Measurements from ENCODE around the gene NPY. TPM values are rescaled to one million over a fixed set of nuclear protein-coding genes. Genes with fewer than 3 reads are reported as not detected.

Gene NPY
- total RNA-seq, 2 experiments from 2014 or later, result not detected

DNA sequence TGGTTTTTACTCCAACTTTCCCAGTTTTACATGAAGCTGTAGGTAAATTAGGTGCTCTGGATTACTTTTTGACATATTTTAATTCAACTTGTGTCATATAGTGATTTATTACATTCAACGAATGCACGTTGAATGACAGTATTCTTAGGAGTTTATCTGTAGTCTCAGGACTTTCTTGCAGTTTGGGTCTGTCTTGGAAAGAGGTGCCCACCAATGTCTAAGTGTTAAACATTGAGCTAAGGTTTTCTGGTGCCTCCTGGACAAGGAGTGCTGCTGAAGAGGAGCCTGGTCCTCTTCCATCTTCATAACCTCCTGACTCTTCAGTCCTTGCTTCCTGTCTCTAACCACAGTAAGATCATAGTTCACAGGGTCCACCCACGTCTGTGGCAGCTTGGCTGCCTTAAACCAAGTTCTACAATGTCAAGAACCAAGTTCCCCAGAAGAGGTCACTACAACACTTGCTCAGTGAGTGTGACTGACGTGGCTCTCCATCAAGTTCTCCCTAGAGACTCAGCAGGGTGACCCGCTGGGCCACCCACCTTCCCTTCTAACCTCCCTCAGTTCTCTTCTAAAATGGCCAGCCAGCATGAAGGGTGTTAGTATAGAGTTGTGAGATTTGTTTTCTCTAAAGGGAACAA lies 6.1 kb downstream of the NPY start:
- peak; percentile 76 for DNase-seq
- peaks cover 14% of the 10 kb centered on the region for H3K4me1 Mint-ChIP-seq (ENCODE audit: low read depth)
- H3K4me3 Mint-ChIP-seq, result no peak overlapping the region
- H3K9me3 Mint-ChIP-seq, result no peaks in the 10 kb centered on the region
- no peak overlapping the region for H3K27ac Mint-ChIP-seq
- ChIA-PET CTCF (interaction anchor here (0.8 to 2.9 kb wide), 11 partner anchors 9 to 378 kb away, joined by 3 to 22 read pairs (median 4); no protein-coding TSS in a partner anchor), POLR2A (no interaction called here)
- intact Hi-C loops (cut with micrococcal nuclease), result loop anchor here (1.0 to 10.0 kb wide), 7 partner anchors 92 to 802 kb away; partner anchors contain the start of gene PALS2
- peaks cover 39% of the 10 kb centered on the region for H3K27me3 Mint-ChIP-seq
- no peaks in the 10 kb centered on the region for H3K36me3 Mint-ChIP-seq

DNA sequence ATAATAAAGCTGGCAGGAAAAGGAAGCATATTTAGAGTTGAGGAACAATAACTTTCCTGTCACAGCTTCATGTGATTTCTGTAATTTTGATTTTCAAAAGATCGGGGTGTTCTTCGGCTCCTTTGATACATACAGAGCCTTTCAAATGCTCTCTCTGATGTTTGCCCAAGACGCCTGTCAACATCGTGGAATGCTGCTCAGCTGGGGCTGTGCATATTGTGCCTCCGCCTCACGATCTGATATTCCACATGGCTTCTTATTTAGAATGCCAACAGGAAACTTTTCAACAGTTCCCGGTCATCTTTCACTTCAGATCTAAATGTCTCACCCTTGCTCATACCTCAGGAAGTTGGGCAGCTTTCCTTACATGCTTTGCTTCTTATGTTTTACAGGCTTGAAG lies 7.3 kb downstream of the NPY start:
- no peak overlapping the region for H3K27ac Mint-ChIP-seq
- H3K36me3 Mint-ChIP-seq, result no peaks in the 10 kb centered on the region
- CTCF ChIA-PET, result interaction anchor here (1.5 to 2.9 kb wide), 2 partner anchors 90 to 94 kb away, joined by 3 to 22 read pairs; no protein-coding TSS in a partner anchor
- no peaks in the 10 kb centered on the region for H3K9me3 Mint-ChIP-seq
- peaks cover 30% of the 10 kb centered on the region for H3K27me3 Mint-ChIP-seq
- peaks cover 7% of the 10 kb centered on the region for H3K4me1 Mint-ChIP-seq (ENCODE audit: low read depth)
- intact Hi-C loops (cut with micrococcal nuclease), result loop anchor here (2.0 to 10.0 kb wide), 5 partner anchors 282 to 801 kb away; partner anchors contain the start of gene PALS2
- POLR2A ChIA-PET, result no interaction called here
- H3K4me3 Mint-ChIP-seq, result no peak overlapping the region
- DNase-seq, result no peak

DNA sequence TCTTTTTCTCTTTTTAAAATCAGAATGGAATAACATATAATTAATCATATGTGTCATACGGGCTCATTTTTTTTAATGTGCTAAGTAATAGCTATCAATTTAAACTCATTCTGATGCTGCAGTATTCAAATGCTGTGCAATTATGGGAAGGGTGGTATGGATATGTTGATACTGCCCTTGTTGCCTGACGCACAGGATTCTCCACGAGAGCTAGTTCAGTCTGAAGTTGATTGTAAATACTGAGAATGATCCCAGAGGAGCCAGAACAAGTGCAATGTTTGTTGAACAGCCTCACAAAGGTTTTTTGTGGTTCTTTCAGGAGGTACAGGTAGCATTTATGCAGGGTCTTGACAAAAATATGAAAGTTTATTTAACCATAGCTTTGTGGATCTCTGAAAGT lies 13.4 kb downstream of the NPY start:
- H3K4me3 Mint-ChIP-seq, result no peak overlapping the region
- ChIA-PET CTCF (no interaction called here), POLR2A (no interaction called here)
- no peak overlapping the region for H3K27ac Mint-ChIP-seq
- intact Hi-C loops (cut with micrococcal nuclease), result loop anchor here (10.0 kb wide), 2 partner anchors 433 to 723 kb away; no protein-coding TSS in a partner anchor
- peaks cover 8% of the 10 kb centered on the region for H3K27me3 Mint-ChIP-seq
- peaks cover 8% of the 10 kb centered on the region for H3K9me3 Mint-ChIP-seq
- H3K4me1 Mint-ChIP-seq (ENCODE audit: low read depth), result no peaks in the 10 kb centered on the region
- DNase-seq, result no peak
- no peaks in the 10 kb centered on the region for H3K36me3 Mint-ChIP-seq

DNA sequence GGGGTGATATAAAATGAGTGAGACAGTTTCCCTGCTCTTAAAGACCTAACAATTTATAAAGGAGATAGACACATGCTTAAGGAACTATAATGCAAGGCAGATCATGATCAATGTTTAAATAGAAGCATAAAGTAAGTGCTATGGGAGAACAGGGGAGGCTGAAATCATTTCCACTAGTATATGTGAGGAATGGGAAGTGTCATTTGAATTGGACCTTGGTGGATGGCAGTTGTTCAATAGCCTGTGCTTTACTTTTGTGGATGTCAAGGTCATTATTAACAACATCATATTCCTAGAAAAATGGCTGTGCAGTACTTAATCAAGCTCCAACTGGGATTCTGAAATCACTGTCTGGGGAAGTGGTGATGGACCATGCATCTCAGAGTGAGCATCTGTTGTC lies 14.7 kb downstream of the NPY start:
- POLR2A ChIA-PET, result no interaction called here
- no peak overlapping the region for H3K4me3 Mint-ChIP-seq

DNA sequence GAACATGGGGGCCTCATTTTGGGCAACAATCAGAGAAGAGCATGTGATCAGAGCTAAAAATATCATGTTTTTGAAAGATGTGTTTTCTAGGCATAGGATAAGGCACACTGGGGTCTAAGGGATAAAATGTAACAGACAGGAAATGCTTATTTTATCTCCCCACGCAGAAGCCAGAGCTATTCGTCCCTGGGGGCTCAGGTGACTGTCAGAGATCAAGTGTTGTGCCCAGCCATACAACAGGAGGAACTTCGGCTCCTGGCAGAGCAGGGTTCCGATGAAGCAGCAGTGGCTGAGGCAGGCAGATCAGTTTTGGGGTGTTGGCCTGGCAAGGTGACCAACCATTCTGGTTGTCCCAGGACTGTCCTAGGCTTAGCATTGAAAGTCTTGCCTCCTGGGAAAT lies 15.2 kb downstream of the NPY start:
- no peak for DNase-seq
- Mint-ChIP-seq H3K4me3 (no peak overlapping the region), H3K36me3 (no peaks in the 10 kb centered on the region), H3K9me3 (peaks cover 8% of the 10 kb centered on the region), H3K27me3 (peaks cover 11% of the 10 kb centered on the region), H3K4me1 (ENCODE audit: low read depth) (no peaks in the 10 kb centered on the region), H3K27ac (no peak overlapping the region)
- intact Hi-C loops (cut with micrococcal nuclease), result loop anchor here (10.0 kb wide), 2 partner anchors 434 to 724 kb away; no protein-coding TSS in a partner anchor
- ChIA-PET CTCF (no interaction called here), POLR2A (no interaction called here)

More for the DNA sequence above, 14.7 kb downstream of the NPY start:
- Mint-ChIP-seq H3K36me3 (no peaks in the 10 kb centered on the region), H3K27me3 (peaks cover 8% of the 10 kb centered on the region), H3K9me3 (peaks cover 8% of the 10 kb centered on the region), H3K4me1 (ENCODE audit: low read depth) (no peaks in the 10 kb centered on the region), H3K27ac (no peak overlapping the region)
- CTCF ChIA-PET, result no interaction called here
- DNase-seq, result no peak
- intact Hi-C loops (cut with micrococcal nuclease), result loop anchor here (10.0 kb wide), 2 partner anchors 434 to 724 kb away; no protein-coding TSS in a partner anchor

DNA sequence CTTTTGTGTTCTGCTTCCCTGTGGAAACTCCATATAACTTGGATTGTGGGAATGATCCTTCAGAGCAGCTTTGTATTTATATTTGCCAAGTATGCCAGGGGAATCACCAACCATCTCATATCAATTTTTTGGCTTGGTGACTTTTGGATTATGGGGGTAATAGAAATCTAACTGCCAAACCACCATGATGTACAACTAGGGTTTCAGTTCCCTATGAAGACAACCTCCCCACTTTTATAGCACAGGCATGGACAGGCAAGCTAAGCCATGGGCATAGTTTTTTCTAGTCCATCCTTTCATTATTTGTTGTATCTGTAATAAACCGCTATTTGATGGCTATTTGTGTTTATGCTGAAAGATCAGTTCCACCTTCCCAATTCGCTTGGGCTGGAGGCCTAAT lies 17.7 kb downstream of the NPY start:
- intact Hi-C loops (cut with micrococcal nuclease), result no loop called here
- ChIA-PET CTCF (no interaction called here), POLR2A (no interaction called here)
- H3K9me3 Mint-ChIP-seq, result peaks cover 8% of the 10 kb centered on the region
- no peak for DNase-seq
- peaks cover 23% of the 10 kb centered on the region for H3K27me3 Mint-ChIP-seq
- H3K36me3 Mint-ChIP-seq, result no peaks in the 10 kb centered on the region
- H3K4me1 Mint-ChIP-seq (ENCODE audit: low read depth), result no peaks in the 10 kb centered on the region
- H3K27ac Mint-ChIP-seq, result no peak overlapping the region
- no peak overlapping the region for H3K4me3 Mint-ChIP-seq

DNA sequence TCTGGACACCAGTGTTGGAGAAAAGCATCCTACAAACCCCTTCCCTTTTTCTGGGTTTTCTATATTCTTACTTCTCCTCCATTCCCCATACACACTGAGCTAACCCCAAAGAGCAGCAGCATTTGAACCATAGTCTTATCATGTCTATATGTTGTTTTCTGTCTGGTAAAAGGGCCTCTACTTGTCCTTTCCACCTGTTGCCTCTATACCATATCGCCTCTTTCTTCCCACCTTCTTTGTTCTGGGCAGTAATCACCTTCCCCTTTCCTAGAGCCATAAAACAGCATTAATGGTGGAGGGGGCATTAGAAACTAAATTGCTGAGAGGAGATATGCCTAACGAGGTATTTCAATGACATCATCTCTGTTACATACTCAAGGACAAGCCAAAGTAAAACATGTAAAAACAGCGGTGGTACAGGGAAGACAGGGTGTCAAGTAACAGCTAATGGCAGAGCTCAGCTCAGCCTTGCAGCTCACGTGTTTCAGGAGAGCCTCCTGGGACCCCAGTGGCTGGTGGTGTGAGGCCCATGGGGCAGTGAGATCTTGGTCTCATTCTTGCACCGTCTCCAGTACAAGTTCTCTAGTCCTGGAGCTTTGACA lies 20.6 kb downstream of the NPY start:
- H3K4me1 Mint-ChIP-seq (ENCODE audit: low read depth), result no peaks in the 10 kb centered on the region
- H3K4me3 Mint-ChIP-seq, result no peak overlapping the region
- H3K27me3 Mint-ChIP-seq, result peaks cover 23% of the 10 kb centered on the region
- H3K27ac Mint-ChIP-seq, result no peak overlapping the region
- ChIA-PET CTCF (no interaction called here), POLR2A (no interaction called here)
- intact Hi-C loops (cut with micrococcal nuclease), result no loop called here
- DNase-seq, result no peak
- peaks cover 8% of the 10 kb centered on the region for H3K9me3 Mint-ChIP-seq
- H3K36me3 Mint-ChIP-seq, result no peaks in the 10 kb centered on the region

DNA sequence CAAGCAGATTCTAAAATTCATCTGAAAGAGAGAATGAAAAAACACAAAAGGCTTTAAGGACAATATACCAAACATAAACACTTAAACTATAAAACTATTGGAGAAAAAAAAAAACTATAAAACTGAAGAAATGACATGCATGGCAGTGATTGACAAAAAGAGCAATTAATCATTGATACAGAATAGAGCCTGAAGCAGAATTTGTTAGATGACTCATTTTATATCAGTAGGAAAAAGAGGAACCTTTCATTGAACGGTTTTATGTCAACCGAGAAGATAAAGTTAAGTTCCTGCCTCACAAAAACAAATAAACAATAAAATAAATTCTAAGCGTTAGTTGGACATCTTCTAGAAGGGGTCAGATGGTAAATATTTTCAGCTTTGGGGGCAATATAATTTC lies 23.3 kb downstream of the NPY start:
- no peaks in the 10 kb centered on the region for H3K4me1 Mint-ChIP-seq (ENCODE audit: low read depth)
- ChIA-PET POLR2A (no interaction called here), CTCF (no interaction called here)
- H3K36me3 Mint-ChIP-seq, result no peaks in the 10 kb centered on the region
- H3K27ac Mint-ChIP-seq, result no peak overlapping the region
- intact Hi-C loops (cut with micrococcal nuclease), result no loop called here
- no peak for DNase-seq
- no peaks in the 10 kb centered on the region for H3K9me3 Mint-ChIP-seq
- peaks cover 24% of the 10 kb centered on the region for H3K27me3 Mint-ChIP-seq
- H3K4me3 Mint-ChIP-seq, result no peak overlapping the region

DNA sequence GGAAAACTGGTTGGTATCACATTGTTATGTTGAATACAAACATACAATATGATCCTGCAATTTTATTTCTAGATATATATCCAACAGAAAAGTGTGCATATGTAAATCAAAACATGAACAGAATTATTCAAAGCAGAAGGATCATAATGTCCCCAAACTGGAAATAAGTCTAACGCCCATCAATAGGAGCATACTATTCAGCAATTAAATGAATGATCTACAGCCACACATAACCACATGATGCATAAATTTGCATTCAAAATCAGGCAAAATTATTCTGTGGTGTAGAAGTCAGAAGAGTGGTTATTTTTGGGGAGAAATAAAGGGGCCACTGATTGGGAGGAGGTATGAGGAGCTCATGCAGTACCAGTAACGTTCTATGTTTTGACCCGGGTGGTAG lies 28.6 kb downstream of the NPY start:
- Mint-ChIP-seq H3K9me3 (no peaks in the 10 kb centered on the region), H3K27ac (no peak overlapping the region), H3K27me3 (peaks cover 13% of the 10 kb centered on the region), H3K36me3 (no peaks in the 10 kb centered on the region), H3K4me3 (no peak overlapping the region), H3K4me1 (ENCODE audit: low read depth) (no peaks in the 10 kb centered on the region)
- DNase-seq, result no peak
- POLR2A ChIA-PET, result no interaction called here
- intact Hi-C loops (cut with micrococcal nuclease), result no loop called here
- CTCF ChIA-PET, result no interaction called here

DNA sequence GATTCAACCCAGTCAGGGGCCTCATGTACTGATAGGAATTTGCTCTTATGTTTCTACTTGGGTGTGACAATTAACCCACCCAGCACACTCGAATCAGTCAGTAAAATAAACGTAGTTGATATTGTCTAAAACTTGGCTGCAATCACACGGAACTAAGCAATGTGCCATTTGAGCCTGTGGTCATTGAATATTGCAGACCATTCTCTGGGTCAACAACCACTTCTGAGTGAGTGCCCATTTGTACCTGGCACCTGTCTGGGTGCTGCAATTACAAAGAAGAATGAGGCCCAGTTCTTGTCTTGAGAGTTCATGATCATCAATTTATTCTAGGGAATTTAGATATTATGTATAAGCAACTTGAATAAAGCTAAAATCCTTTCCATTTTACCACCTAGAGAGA lies 29.8 kb downstream of the NPY start:
- Mint-ChIP-seq H3K4me3 (no peak overlapping the region), H3K4me1 (ENCODE audit: low read depth) (no peaks in the 10 kb centered on the region), H3K27me3 (peaks cover 12% of the 10 kb centered on the region), H3K36me3 (no peaks in the 10 kb centered on the region), H3K27ac (no peak overlapping the region), H3K9me3 (no peaks in the 10 kb centered on the region)
- POLR2A ChIA-PET, result no interaction called here
- CTCF ChIA-PET, result no interaction called here
- intact Hi-C loops (cut with micrococcal nuclease), result no loop called here
- DNase-seq, result no peak

DNA sequence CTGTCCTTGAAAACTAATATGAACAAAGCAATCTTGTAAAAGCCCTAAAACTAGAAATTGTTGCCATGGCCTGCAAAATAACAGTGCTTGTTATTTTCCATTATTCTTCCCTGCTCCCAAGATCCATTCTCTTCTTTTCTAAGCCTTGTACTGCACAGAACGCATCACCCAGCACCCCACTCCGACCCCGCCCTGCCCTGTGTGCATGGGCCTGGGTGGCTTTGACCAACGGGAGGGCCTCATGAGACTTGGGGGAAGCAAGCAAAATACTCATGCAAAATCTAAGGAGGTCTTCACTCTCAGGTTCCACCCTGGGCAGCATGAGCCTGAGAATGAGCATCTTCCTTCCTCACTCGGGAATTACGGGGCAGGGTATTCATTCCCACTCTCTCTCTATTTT lies 32.4 kb downstream of the NPY start:
- no peak overlapping the region for H3K27ac Mint-ChIP-seq
- H3K9me3 Mint-ChIP-seq, result no peaks in the 10 kb centered on the region
- no peak for DNase-seq
- peaks cover 15% of the 10 kb centered on the region for H3K27me3 Mint-ChIP-seq
- no peaks in the 10 kb centered on the region for H3K36me3 Mint-ChIP-seq
- POLR2A ChIA-PET, result no interaction called here
- intact Hi-C loops (cut with micrococcal nuclease), result no loop called here
- no peak overlapping the region for H3K4me3 Mint-ChIP-seq
- H3K4me1 Mint-ChIP-seq (ENCODE audit: low read depth), result no peaks in the 10 kb centered on the region
- CTCF ChIA-PET, result no interaction called here

DNA sequence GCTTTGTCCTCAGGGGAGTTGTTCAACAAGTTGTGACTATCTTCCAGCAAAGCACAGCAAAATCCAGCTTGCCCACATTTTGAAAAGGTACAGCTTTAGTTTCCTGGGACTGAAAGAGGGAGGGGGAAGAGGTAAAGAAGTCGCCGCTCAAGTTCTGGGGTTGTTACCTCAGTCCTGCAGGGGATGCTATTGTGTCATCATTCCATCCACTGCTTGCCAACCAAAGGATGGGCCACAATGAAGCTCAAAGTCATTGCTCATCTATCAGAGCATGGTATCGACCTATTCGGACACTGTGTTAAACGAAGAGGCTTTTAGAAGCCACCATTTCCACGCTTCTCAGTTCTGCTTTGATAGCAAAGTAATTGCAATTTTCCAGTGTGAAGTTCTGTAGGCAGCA lies 34.3 kb downstream of the NPY start:
- ChIA-PET POLR2A (no interaction called here), CTCF (interaction anchor here (0.7 to 1.2 kb wide), 6 partner anchors 29 to 404 kb away, joined by 3 to 7 read pairs (median 5); no protein-coding TSS in a partner anchor)
- Mint-ChIP-seq H3K4me1 (ENCODE audit: low read depth) (no peaks in the 10 kb centered on the region), H3K36me3 (no peaks in the 10 kb centered on the region), H3K4me3 (no peak overlapping the region), H3K27ac (no peak overlapping the region), H3K27me3 (peaks cover 17% of the 10 kb centered on the region), H3K9me3 (no peaks in the 10 kb centered on the region)
- intact Hi-C loops (cut with micrococcal nuclease), result no loop called here
- DNase-seq, result no peak

DNA sequence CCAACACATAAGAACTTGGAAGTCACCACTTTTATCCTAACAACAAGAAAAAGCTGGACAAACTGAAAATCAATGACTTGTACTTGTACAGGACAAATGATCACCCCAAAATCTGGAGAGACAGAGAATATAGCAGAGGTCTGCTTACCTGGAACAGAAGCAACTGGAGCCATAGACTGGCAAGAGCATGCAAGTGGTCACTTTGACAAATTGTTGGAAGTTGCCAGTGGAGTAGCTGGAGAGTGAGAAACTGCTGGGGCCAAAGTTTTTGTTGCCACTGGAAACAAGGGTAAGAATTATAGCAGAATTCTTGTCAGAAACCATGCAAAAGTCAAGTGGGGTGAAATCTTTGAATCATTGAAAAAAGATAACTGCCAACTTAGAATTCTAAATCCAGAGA lies 35.2 kb downstream of the NPY start:
- CTCF ChIA-PET, result no interaction called here
- intact Hi-C loops (cut with micrococcal nuclease), result no loop called here

More for the DNA sequence above, 35.2 kb downstream of the NPY start:
- Mint-ChIP-seq H3K27me3 (peaks cover 17% of the 10 kb centered on the region), H3K36me3 (no peaks in the 10 kb centered on the region), H3K4me1 (ENCODE audit: low read depth) (no peaks in the 10 kb centered on the region), H3K27ac (no peak overlapping the region), H3K9me3 (no peaks in the 10 kb centered on the region), H3K4me3 (no peak overlapping the region)
- POLR2A ChIA-PET, result no interaction called here
- DNase-seq, result no peak

Measured in activated CD4-positive, alpha-beta memory T cell treated with anti-CD3 and anti-CD28 coated beads for 36 hours (primary cell).